22Rv1 (cell line): ENCODE measurements around the gene ENPP7.

Source experiments
- ZFX ChIP-seq: fragments of 450-650 bp; IDR thresholded peaks from 2 replicates; pipeline ENCODE4 v1.6.1; 2017; ENCODE audit warnings: antibody characterized with exemption, borderline replicate concordance
- TF ChIP-seq, protein P1 (sequence below): fragments of 450-650 bp; IDR thresholded peaks from 2 replicates; pipeline ENCODE4 v1.5.1; 2017; ENCODE audit warnings: mild to moderate bottlenecking

DNA sequence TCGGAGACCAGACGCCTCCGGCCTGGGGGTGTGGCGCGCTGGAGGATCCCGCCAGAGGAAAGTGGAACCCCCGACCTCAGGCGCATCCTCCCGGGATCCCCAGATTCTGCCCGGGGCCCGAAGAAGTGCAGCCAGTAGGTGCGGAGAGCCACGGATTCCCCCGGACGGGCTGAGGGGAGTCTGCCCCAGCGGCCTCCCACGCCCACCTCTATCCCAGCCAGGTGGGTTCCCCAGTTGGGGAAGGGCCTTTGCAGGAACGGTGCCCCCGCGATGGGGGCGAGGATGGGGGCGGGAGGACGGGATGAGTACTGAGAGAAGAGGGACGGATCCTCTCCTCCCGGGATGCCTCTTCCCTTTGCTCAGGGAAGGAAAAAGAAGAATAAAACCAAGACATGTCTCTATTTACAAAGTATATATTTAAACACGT is 61.0 kb downstream of the ENPP7 start:
- TF ChIP-seq, protein P1, sequence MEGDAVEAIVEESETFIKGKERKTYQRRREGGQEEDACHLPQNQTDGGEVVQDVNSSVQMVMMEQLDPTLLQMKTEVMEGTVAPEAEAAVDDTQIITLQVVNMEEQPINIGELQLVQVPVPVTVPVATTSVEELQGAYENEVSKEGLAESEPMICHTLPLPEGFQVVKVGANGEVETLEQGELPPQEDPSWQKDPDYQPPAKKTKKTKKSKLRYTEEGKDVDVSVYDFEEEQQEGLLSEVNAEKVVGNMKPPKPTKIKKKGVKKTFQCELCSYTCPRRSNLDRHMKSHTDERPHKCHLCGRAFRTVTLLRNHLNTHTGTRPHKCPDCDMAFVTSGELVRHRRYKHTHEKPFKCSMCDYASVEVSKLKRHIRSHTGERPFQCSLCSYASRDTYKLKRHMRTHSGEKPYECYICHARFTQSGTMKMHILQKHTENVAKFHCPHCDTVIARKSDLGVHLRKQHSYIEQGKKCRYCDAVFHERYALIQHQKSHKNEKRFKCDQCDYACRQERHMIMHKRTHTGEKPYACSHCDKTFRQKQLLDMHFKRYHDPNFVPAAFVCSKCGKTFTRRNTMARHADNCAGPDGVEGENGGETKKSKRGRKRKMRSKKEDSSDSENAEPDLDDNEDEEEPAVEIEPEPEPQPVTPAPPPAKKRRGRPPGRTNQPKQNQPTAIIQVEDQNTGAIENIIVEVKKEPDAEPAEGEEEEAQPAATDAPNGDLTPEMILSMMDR, result no peak
- no peak for TF ChIP-seq ZFX
